ENCODE measurements around the gene LRATD1. TPM values are rescaled to one million over a fixed set of nuclear protein-coding genes. Genes with fewer than 3 reads are reported as not detected.

LRATD1 gene
- total RNA-seq, 1 donor from 2014 or later, result 3.6 TPM

DNA sequence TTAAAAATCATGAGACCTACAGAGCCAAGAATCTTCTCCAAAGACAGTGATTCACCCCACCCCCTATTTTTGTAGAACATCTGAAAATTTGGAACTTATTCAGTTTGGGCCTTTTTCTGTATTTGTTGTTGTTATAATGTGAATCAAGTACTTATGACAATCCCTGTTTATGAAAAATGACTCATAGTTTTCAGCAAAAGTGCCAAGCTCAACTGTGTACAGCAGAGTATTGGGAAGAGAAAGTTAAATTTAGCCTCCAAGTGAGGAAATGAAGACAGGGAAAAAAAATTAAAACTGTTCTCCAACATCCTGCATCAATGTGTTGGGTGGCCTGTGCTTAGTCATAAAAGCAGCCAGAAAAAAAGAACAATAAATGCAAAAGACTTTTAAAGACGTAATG lies 46.2 kb downstream of the LRATD1 start:
- H3K4me3 Mint-ChIP-seq, result no peak overlapping the region
- no peaks in the 10 kb centered on the region for H3K27me3 Mint-ChIP-seq (ENCODE audit: low read depth)
- no peaks in the 10 kb centered on the region for H3K36me3 Mint-ChIP-seq (ENCODE audit: low read depth)
- no peaks in the 10 kb centered on the region for H3K4me1 Mint-ChIP-seq
- H3K27ac Mint-ChIP-seq (ENCODE audit: unreplicated experiment), result no peak overlapping the region
- TF ChIP-seq, protein P1, sequence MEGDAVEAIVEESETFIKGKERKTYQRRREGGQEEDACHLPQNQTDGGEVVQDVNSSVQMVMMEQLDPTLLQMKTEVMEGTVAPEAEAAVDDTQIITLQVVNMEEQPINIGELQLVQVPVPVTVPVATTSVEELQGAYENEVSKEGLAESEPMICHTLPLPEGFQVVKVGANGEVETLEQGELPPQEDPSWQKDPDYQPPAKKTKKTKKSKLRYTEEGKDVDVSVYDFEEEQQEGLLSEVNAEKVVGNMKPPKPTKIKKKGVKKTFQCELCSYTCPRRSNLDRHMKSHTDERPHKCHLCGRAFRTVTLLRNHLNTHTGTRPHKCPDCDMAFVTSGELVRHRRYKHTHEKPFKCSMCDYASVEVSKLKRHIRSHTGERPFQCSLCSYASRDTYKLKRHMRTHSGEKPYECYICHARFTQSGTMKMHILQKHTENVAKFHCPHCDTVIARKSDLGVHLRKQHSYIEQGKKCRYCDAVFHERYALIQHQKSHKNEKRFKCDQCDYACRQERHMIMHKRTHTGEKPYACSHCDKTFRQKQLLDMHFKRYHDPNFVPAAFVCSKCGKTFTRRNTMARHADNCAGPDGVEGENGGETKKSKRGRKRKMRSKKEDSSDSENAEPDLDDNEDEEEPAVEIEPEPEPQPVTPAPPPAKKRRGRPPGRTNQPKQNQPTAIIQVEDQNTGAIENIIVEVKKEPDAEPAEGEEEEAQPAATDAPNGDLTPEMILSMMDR (conservative IDR thresholded peaks at IDR 0.05), result no peak
- no peaks in the 10 kb centered on the region for H3K9me3 Mint-ChIP-seq
- DNase-seq (ENCODE audit: low read depth, low spot score), result no peak

DNA sequence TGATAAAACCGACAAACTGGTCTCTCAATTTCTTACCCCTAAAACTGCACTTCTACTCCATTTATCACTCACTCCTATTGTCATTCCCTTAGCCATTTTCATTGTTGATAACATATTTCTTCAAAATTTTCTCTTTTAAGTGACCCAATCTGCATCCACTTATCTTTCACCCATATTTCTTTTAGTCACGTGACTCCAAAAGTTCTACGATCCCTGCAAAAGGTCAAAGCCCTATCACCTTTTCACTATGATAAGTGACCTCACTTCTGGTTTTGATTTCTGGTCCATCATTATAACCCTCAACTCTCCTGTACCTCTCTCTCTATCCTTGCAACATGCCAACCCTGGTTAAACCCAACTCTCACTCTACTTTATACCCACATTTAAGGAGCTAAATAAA lies 49.1 kb downstream of the LRATD1 start:
- DNase-seq (ENCODE audit: low read depth, low spot score), result no peak
- no peak overlapping the region for H3K27ac Mint-ChIP-seq (ENCODE audit: unreplicated experiment)
- no peaks in the 10 kb centered on the region for H3K4me1 Mint-ChIP-seq
- TF ChIP-seq, protein P1 (conservative IDR thresholded peaks at IDR 0.05), result no peak
- H3K9me3 Mint-ChIP-seq, result no peaks in the 10 kb centered on the region
- H3K36me3 Mint-ChIP-seq (ENCODE audit: low read depth), result no peaks in the 10 kb centered on the region
- H3K27me3 Mint-ChIP-seq (ENCODE audit: low read depth), result no peaks in the 10 kb centered on the region
- H3K4me3 Mint-ChIP-seq, result no peak overlapping the region

All from neural crest cell (in vitro differentiated cells).